Endothelial cell of umbilical vein (primary cell): ENCODE data around the gene ZFP90. TPM values are rescaled to one million over a fixed set of nuclear protein-coding genes. Genes with fewer than 3 reads are reported as not detected.

ENCODE experiments used
- BruUV-seq: library from RNA; stranded (reverse); fragments of 400-500 nt; replicated peaks from 2 replicates; lab custom pipeline; 2021; lab: Mats Ljungman, UMichigan
- CTCF ChIA-PET: fragments of 300-600, 350-600 bp; sonication (Branson Sonifier 250); formaldehyde crosslinking; loops from one replicate; lab custom pipeline; 2021; ENCODE audit warnings: antibody characterized with exemption, inconsistent platforms; lab: Charles Lee
- POLR2A ChIA-PET: fragments of 300-600, 350-600 bp; sonication (Branson Sonifier 250); formaldehyde crosslinking; loops from one replicate; lab custom pipeline; 2021; ENCODE audit warnings: antibody characterized with exemption, inconsistent platforms; lab: Charles Lee
- DNase-seq: peaks from one replicate; pipeline ENCODE4 v3.0.0-alpha.2; 2011; ENCODE audit warnings: low read depth, low spot score
- FAIRE-seq: peaks from 2 replicates; lab custom pipeline; 2011; peaks lifted over from hg19 to GRCh38; lab: Jason Lieb, UNC
- H2AFZ ChIP-seq: 2 replicates; pipeline ENCODE4 v1.6.0; 2012; ENCODE audit warnings: low read depth, low read length, control low read depth, inconsistent platforms
- H3K27ac ChIP-seq: 2 replicates; pipeline ENCODE4 v1.5.1; 2011; ENCODE audit warnings: low read depth, mild to moderate bottlenecking, control low read depth, low read length, moderate library complexity; ENCODE audit not compliant: insufficient read depth
- H3K27me3 ChIP-seq, 2 experiments: 2 replicates each; pipeline versions ENCODE4 v1.6.0 to v1.6.1; 2011; ENCODE audit warnings: low read length in 2 of 2, mixed read lengths in 1 of 2; ENCODE audit not compliant: control insufficient read depth in 2 of 2, insufficient read depth in 2 of 2
- H3K36me3 ChIP-seq, 2 experiments: 2 replicates in 1 of 2; 3 replicates in 1 of 2; pipeline ENCODE4 v1.5.1; 2011; ENCODE audit warnings: low read length in 2 of 2, mild to moderate bottlenecking in 1 of 2, moderate library complexity in 1 of 2; ENCODE audit not compliant: control insufficient read depth in 2 of 2, insufficient read depth in 2 of 2; ENCODE audit errors: extremely low read depth in 1 of 2
- H3K4me1 ChIP-seq: 3 replicates; pipeline ENCODE4 v1.5.1; 2011; ENCODE audit warnings: mild to moderate bottlenecking, low read length; ENCODE audit not compliant: control insufficient read depth, insufficient read depth; ENCODE audit errors: extremely low read depth
- H3K4me2 ChIP-seq: 2 replicates; pipeline ENCODE4 v1.6.1; 2011; ENCODE audit warnings: low read length, control low read depth, mixed read lengths; ENCODE audit not compliant: insufficient read depth
- H3K4me3 ChIP-seq, 3 experiments: fragments of 200-600 bp in 1 of 3; sonication (generic), shearing (Covaris generic) in 1 of 3; replicated peaks in 1 of 3; 2 replicates each; pipeline ENCODE4 v1.5.1; 2011 to 2016; ENCODE audit warnings: control low read depth in 3 of 3, low read length in 3 of 3, mild to moderate bottlenecking in 2 of 3, inconsistent platforms in 1 of 3, low read depth in 1 of 3, moderate library complexity in 1 of 3; ENCODE audit not compliant: insufficient read depth in 1 of 3
- H3K79me2 ChIP-seq: 2 replicates; pipeline ENCODE4 v1.6.0; 2012; ENCODE audit warnings: low read length, inconsistent platforms; ENCODE audit not compliant: control insufficient read depth, insufficient read depth
- H3K9ac ChIP-seq: replicated peaks from 2 replicates; pipeline ENCODE3; 2011; ENCODE audit warnings: low read length, control low read depth; ENCODE audit not compliant: insufficient read depth; ENCODE audit errors: extremely low read depth
- H3K9me1 ChIP-seq: replicated peaks from 3 replicates; pipeline ENCODE4 v1.6.0; 2011; ENCODE audit warnings: mild to moderate bottlenecking, low read length; ENCODE audit not compliant: control insufficient read depth, insufficient read depth; ENCODE audit errors: extremely low read depth
- H3K9me3 ChIP-seq: replicated peaks from 2 replicates; pipeline ENCODE4 v1.5.1; 2012; ENCODE audit warnings: low read length, inconsistent platforms; ENCODE audit not compliant: control insufficient read depth, insufficient read depth
- H4K20me1 ChIP-seq: replicated peaks from 2 replicates; pipeline ENCODE3; 2011; ENCODE audit warnings: mild to moderate bottlenecking, low read length; ENCODE audit not compliant: control insufficient read depth, insufficient read depth; ENCODE audit errors: extremely low read depth
- CTCF ChIP-seq, 2 donors: IDR thresholded peaks; 1 replicate in 1 of 2; 2 replicates in 1 of 2; pipeline ENCODE4 v1.5.1; 2011; ENCODE audit warnings: low read length in 2 of 2, mild to moderate bottlenecking in 2 of 2, moderate library complexity in 2 of 2, control low read depth in 1 of 2, inconsistent platforms in 1 of 2, low read depth in 1 of 2; ENCODE audit not compliant: insufficient read depth in 1 of 2; ENCODE audit errors: extremely low read depth in 1 of 2
- EZH2 ChIP-seq: IDR thresholded peaks from 2 replicates; pipeline ENCODE4 v1.6.1; 2012; ENCODE audit warnings: borderline replicate concordance, low read depth, mild to moderate bottlenecking, moderate library complexity, low read length, inconsistent platforms; ENCODE audit not compliant: severe bottlenecking
- FOS ChIP-seq: IDR thresholded peaks from 2 replicates; pipeline ENCODE4 v1.6.1; 2011; ENCODE audit warnings: mild to moderate bottlenecking, low read length, moderate library complexity, borderline replicate concordance; ENCODE audit not compliant: insufficient read depth
- GATA2 ChIP-seq: IDR thresholded peaks from 2 replicates; pipeline ENCODE4 v1.7.0; 2011; ENCODE audit warnings: low read depth, mild to moderate bottlenecking, moderate library complexity, mixed read lengths, low read length; ENCODE audit not compliant: insufficient read length, insufficient read depth
- JUN ChIP-seq: IDR thresholded peaks from 2 replicates; pipeline ENCODE4 v1.6.1; 2011; ENCODE audit warnings: borderline replicate concordance, low read depth; ENCODE audit not compliant: insufficient read length, insufficient read depth
- MAX ChIP-seq: IDR thresholded peaks from 2 replicates; pipeline ENCODE4 v1.6.1; 2011; ENCODE audit not compliant: insufficient read depth, insufficient read length
- MYC ChIP-seq: IDR thresholded peaks from one replicate; pipeline ENCODE4 v1.6.1; 2011; ENCODE audit warnings: mild to moderate bottlenecking, low read depth, low read length
- POLR2A ChIP-seq: IDR thresholded peaks from 2 replicates; pipeline ENCODE4 v1.6.1; 2012; ENCODE audit warnings: low read depth, mild to moderate bottlenecking, control low read depth, low read length
- POLR2AphosphoS5 ChIP-seq: IDR thresholded peaks from 2 replicates; pipeline ENCODE4 v1.6.1; 2012; ENCODE audit warnings: low read depth, mild to moderate bottlenecking, control low read depth, low read length, moderate library complexity; ENCODE audit not compliant: insufficient read depth
- dilution Hi-C: fragments of 300-500 bp; cut with MboI; formaldehyde crosslinking; loops from one replicate; pipeline ENCODE4 v1.15.0; 2019; ENCODE audit warnings: low sequenced_read_pairs; ENCODE audit not compliant: extremely low pct_ligation_motif_present
- intact Hi-C: fragments of 100-400 bp; cut with micrococcal nuclease; formaldehyde crosslinking; loops from one replicate; pipeline ENCODE4 v1.10.0; 2022
- polyA plus RNA-seq, 4 experiments: library from polyadenylated mRNA; depleted of rRNA in 3 of 4; stranded (reverse) in 3 of 4; unstranded in 1 of 4; fragments of >200 nt; gene quantifications; 2 replicates each; pipeline versions ENCODE4 v1.2.1 to v1.2.3, GENCODE V29; 2011 to 2012; ENCODE audit warnings: missing spikeins in 1 of 4
- total RNA-seq: library from RNA; stranded (reverse); gene quantifications from 2 replicates; pipeline ENCODE4 v1.2.3, GENCODE V29; 2021

ZFP90 gene
- total and polyA plus RNA-seq, 2 donors (not counting 3 experiments of a cell fraction or from before 2014, with no cell fraction given), result 10.9 to 22.4 TPM

- no peak overlapping the region for H3K4me3 ChIP-seq
- dilution Hi-C loops, result no loop called here
- no peak overlapping the region for H3K27ac ChIP-seq
- H3K27me3 ChIP-seq, result no peaks in the 10 kb centered on the region
- H3K9ac ChIP-seq, result no peak overlapping the region
- H3K4me2 ChIP-seq, result no peak overlapping the region
- ChIA-PET POLR2A (no interaction called here), CTCF (no interaction called here)
- no peaks in the 10 kb centered on the region for H3K4me1 ChIP-seq
- BruUV-seq, result no TSS peak
- TF ChIP-seq JUN, result no peak
- no peak for TF ChIP-seq MAX
- TF ChIP-seq FOS, result no peak
- TF ChIP-seq POLR2A, result no peak
- no peak for TF ChIP-seq POLR2AphosphoS5
- TF ChIP-seq GATA2, result no peak
- no peak for TF ChIP-seq CTCF (IDR thresholded peaks at IDR 0.05; ENCODE audit: extremely low read depth in 1 of 2, insufficient read depth in 1 of 2, low read depth in 1 of 2, low read length in 2 of 2)
- TF ChIP-seq MYC, result no peak
- TF ChIP-seq EZH2, result no peak
- DNase-seq, result no peak
- intact Hi-C loops, result no loop called here
- H2AFZ ChIP-seq, result no peak overlapping the region
- H3K9me1 ChIP-seq, result no peaks in the 10 kb centered on the region
- no peaks in the 10 kb centered on the region for H4K20me1 ChIP-seq
- no peaks in the 10 kb centered on the region for H3K79me2 ChIP-seq
- no peak for FAIRE-seq
- no peaks in the 10 kb centered on the region for H3K9me3 ChIP-seq
- H3K36me3 ChIP-seq, result no peaks in the 10 kb centered on the region
Observed at GRCh38 chr16:68612996-68613395, 73.9 kb downstream of the ZFP90 start.
